Fibroblast of skin of scalp (primary cell): ENCODE results near the gene KBTBD7. TPM values are rescaled to one million over a fixed set of nuclear protein-coding genes. Genes with fewer than 3 reads are reported as not detected.

Experiments
- DNase-seq: peaks from one replicate; pipeline ENCODE4 v3.0.0-alpha.2; 2013
- polyA plus RNA-seq, 2 experiments: library from polyadenylated mRNA; unstranded; fragments of 120-200 nt; gene quantifications; one replicate each; pipeline ENCODE4 v1.2.1, GENCODE V29; 2013; ENCODE audit not compliant: insufficient read length in 2 of 2

KBTBD7 gene, protein sequence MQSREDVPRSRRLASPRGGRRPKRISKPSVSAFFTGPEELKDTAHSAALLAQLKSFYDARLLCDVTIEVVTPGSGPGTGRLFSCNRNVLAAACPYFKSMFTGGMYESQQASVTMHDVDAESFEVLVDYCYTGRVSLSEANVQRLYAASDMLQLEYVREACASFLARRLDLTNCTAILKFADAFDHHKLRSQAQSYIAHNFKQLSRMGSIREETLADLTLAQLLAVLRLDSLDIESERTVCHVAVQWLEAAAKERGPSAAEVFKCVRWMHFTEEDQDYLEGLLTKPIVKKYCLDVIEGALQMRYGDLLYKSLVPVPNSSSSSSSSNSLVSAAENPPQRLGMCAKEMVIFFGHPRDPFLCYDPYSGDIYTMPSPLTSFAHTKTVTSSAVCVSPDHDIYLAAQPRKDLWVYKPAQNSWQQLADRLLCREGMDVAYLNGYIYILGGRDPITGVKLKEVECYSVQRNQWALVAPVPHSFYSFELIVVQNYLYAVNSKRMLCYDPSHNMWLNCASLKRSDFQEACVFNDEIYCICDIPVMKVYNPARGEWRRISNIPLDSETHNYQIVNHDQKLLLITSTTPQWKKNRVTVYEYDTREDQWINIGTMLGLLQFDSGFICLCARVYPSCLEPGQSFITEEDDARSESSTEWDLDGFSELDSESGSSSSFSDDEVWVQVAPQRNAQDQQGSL
- polyA plus RNA-seq (2013, experiment 1 of 2; ENCODE audit: insufficient read length) = 3.8 TPM
- 4.8 TPM for polyA plus RNA-seq (2013, experiment 2 of 2; ENCODE audit: insufficient read length)

DNA sequence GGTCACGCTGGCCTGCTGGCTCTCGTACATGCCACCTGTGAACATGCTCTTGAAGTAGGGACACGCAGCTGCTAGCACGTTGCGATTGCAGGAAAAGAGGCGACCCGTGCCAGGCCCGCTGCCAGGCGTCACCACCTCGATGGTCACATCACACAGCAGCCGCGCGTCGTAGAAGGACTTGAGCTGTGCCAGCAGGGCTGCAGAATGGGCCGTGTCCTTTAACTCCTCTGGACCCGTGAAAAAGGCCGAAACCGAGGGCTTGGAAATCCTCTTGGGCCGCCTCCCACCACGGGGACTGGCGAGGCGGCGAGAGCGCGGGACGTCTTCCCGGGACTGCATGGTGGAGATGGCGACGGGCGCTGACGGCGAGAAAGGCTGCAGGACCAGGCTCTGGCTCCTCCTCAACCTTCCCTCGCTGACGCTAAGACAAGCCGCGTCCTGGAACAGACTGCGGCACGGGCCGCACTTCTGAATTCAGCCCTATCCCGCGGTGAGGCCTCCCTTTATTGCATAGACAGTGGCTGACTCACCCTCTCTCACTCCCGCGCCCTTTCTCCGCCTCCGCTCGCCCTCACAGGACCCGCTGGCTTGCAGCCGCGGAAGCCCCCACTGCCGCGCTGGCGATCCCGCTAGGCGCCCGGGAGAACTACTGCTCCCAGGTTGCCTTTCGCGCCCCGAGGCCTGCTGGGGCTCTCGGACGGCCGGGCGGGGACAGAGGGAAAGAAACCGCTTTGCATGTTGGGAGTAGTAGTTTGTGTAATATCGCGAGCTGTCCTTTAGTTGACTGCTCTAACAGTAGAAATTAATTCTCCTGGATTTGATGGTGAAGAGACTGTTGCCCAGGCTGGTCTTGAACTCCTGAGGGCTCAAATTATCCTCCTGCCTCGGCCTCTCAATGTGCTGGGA lies at the start of gene KBTBD7:
Gene KBTBD7 (minus strand): TSS at position 651 of the 906 bp plus-strand sequence. CDS start 312 bp downstream, at position 339.
- peak; percentile 99 for DNase-seq

GRCh38 chr13:41241626-41242025 lies 47.3 kb upstream of the KBTBD7 start:
- DNase-seq = no peak

GRCh38 chr13:41236369-41236768 lies 42.0 kb upstream of the KBTBD7 start:
- no peak for DNase-seq

GRCh38 chr13:41232578-41233480 lies 38.5 kb upstream of the KBTBD7 start:
- no peak for DNase-seq

GRCh38 chr13:41231786-41232185 lies 37.4 kb upstream of the KBTBD7 start:
- DNase-seq = peak; percentile 14

DNA sequence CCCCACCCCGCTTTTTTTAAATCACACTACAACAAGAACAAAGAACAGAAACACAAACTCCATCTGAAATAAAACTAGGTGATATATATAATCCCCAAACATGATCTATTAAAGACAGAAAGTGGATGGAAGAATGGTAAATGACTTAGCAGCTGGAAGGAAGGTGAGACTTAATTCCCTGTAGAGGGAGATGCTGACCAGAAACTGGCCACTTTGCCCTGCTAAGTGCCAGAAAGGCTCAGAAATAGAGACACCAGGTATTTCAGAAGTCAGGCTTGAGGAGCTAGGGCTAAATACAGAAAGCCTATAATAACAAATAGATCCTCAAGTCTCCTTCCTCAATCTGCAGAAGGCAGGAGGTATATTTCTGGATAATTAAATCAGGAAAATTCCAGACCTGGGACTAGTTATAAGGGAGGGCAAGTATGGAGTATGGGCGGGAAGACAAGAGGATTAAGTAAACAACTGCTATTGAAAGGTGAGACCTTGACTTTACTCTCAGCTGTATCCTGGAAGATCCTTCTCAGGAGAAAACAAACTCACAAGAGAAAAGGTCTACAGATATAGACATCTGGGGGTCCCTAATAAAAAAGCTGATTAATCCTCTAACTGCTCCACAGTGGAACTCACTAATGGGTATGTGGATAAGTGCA lies 36.8 kb upstream of the KBTBD7 start:
- DNase-seq = no peak

GRCh38 chr13:41229356-41229755 lies 35.0 kb upstream of the KBTBD7 start:
- DNase-seq = no peak

GRCh38 chr13:41224113-41225110 lies 30.0 kb upstream of the KBTBD7 start:
- peak; percentile 88 for DNase-seq

DNA sequence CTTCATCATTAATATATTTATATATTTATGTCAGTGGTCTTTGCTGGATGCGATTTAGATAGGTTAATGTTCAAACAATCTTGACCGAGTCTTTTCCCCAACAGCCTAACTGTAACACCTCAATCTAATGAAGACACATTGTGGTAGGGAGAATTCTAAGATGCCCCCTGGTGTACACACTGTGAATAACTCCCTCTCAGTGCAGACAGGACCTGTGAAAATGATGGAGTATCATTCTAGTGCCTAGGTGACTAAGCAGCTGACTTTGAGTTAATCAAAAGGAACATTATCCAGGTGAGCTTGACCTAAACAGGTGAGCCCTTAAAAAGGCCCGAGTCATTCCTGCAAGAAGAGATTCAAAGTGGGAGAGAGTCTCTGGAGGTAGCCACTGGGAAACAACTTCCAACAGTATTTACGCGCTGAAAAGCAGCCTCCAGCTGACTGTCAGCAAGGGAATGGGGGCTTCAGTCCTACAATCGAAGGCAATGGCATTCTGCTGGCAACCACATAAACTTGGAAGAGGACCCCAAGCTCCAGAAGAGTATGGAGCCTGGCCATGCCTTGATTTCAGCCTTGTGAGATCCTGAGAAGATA lies 28.0 kb upstream of the KBTBD7 start:
- DNase-seq = peak; percentile 57

DNA sequence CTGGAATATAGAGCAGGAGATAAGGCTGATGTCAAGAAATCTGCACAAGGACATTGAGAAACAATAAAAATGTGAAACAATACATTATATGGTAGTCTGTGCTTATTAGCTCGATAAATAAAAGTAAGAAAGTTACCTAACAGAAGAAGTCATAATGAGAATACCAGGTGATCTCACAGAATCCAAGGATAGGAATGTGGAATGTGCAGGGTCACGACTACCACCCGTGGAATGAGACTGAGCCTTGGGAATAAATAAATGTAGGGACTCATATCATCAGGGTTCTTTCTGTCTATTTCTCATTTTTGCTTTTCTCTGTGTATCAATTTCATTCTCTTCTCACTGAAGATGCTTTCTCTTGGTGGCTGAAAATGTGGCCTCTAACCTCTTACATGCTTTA lies 26.0 kb upstream of the KBTBD7 start:
- DNase-seq = no peak

DNA sequence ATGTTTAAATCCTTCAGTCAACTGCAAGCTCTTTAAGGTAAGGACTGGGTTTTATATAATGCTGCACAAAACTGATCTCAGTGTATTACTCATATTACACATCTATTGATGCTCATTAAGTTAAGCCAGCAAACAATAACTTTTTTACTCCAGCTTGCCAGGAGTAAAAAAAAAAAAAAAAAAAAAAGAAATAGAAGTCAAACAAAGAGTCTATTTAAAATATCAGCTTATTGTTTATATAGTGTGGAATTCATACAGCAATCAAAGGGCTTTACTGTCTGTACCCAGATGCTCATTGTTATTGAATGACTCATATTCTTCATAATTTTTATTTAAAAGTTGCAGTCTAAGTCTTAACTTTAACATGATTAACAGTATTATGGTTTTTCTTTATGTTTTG lies 21.8 kb upstream of the KBTBD7 start:
- peak; percentile 55 for DNase-seq

DNA sequence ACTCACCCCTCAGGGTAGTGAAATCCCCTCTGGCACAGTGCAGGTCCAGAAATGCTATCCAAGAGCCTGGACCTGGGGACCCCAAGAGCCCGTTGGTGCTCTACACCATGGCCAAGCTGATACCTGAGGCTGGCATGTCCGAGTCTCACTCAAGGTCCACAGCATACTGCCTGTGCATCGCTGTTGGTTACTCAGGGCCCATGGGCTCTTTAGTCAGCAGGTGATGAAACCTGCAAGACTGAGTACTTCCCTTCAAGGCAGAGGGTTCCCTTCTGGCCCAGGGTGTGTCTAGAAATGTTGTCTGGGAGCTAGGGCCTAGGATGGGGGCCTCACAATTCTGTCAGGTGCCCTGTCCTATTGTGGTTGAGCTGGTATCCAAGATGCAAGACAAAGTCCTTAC lies 19.6 kb upstream of the KBTBD7 start:
- DNase-seq = no peak

DNA sequence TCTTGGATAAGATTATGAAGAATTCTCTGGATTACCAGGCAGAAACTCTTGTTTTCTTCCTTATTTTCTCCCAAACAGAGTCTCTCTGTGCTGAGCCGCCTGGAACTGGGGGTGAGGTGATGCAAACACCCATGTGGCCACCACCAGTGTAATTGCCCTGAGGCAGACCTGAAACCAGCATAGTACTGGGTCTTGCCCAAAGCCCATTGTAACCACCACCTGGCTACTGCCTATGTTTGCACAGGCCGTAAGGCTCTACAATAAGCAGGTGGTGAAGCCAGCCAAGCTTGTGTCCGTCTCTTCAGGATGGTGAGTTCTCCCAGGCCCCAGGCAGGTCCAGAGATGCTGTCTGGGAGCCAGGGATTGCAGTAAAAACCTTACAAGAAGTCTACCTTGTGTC lies 18.9 kb upstream of the KBTBD7 start:
- no peak for DNase-seq

- DNase-seq = no peak
These were observed 18.5 kb upstream of the KBTBD7 start for GRCh38 chr13:41212881-41213280.

DNA sequence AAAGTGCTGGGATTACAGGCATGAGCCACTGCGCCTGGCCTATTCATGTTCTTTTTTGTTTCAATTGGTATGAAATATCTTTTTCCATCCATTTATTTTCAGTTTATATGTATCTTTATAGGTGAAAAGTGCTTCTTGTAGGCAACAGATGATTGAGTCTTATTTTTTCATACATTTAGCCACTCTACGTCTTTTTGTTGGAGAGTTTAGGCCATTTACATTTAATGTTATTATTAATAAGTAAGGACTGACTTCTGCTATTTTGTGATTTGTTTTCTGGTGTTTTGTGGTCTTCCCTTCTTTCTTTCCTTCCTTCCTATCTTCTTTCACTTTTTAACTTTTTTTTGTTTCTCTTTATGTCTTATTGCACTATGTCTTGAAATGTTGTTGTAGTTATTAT lies 16.7 kb upstream of the KBTBD7 start:
- DNase-seq = no peak

DNA sequence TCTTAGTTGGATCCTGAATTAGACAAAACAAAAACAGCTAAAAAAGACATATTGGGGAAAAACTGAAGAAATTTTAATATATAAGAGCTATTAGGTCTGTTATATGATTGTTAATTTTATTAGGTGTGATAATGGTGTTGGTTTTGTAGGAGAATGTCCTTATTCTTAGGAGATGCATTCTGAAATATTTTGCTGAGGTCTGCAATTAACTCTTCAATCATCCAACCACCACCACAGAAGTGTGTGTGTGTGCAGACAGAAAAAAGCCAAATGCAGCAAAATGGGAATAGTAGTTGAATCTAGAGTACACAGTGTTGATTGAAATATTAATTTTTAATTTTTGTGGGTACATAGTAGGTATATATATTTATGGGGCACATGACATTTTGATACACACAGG lies 12.1 kb upstream of the KBTBD7 start:
- DNase-seq = no peak

DNA sequence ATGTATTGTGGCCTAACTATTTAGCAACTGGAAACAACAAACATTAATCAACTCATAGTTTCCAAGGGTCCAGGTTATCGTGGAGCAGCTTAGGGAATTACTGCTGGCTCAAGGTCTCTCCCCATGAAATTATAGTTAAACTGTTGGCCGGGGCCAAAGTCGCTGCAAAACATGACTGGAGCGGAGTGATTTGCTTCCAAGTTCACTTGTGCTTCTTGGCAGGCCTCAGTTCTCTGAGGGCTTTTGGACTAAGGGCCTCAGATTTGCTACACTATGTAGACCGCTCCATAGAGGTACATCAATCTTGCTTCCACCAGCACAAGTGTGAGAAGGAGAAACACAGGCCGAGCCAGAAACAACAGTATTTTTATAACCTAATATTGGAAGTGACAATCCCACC lies 9.4 kb upstream of the KBTBD7 start:
- no peak for DNase-seq

DNA sequence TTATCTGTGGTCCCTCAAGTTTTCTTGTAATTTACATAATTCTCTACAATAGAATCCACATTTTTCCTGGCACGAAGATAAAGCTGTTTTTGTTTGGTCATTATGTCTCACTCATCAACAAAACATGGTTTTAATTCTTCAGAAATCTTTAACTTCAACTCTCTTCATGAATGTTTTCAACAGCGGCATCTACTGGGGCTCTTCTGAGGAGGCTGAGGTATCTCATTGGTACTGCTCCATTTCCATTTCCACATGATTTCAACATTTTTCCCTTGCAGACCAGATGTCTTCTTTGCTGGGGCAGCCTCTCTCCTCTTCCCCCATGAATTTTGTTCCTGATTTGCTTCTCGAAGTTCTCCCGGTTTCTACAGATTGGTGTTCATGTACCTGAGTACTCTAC lies 5.8 kb upstream of the KBTBD7 start:
- DNase-seq = no peak

GRCh38 chr13:41199526-41199925 lies 5.2 kb upstream of the KBTBD7 start:
- no peak for DNase-seq
